SK-N-MC (cell line): ENCODE results near the gene USP47.
A peak's percentile ranks its signal among the peaks of the same experiment; 100 is the strongest.

ENCODE experiments used
- DNase-seq: peaks from one replicate; pipeline ENCODE4 v3.0.0-alpha.2; 2011; ENCODE audit warnings: low read depth, low spot score
- H3K27ac ChIP-seq: fragments of 200-600 bp; sonication (generic); 2 replicates; pipeline ENCODE4 v1.5.1; 2016; ENCODE audit warnings: mixed run types
- H3K36me3 ChIP-seq: fragments of 200-600 bp; sonication (generic); 2 replicates; pipeline ENCODE4 v1.6.1; 2017; ENCODE audit warnings: antibody characterized with exemption, low read length, mixed read lengths; ENCODE audit not compliant: insufficient read depth
- H3K4me3 ChIP-seq: fragments of 200-600 bp; sonication (generic); 2 replicates; pipeline ENCODE4 v1.5.1; 2016
- H3K9ac ChIP-seq: fragments of 200-600 bp; sonication (generic); 2 replicates; pipeline ENCODE4 v1.8.0; 2017; ENCODE audit warnings: mixed run types, mixed read lengths; ENCODE audit not compliant: insufficient read length
- H3K9me3 ChIP-seq: fragments of 200-600 bp; sonication (generic); 2 replicates; pipeline ENCODE4 v1.6.1; 2017; ENCODE audit warnings: low read depth, mild to moderate bottlenecking, antibody characterized with exemption, low read length, moderate library complexity, mixed read lengths
- EZH2 ChIP-seq: fragments of 200-600 bp; sonication (generic); IDR thresholded peaks from one replicate; pipeline ENCODE4 v1.6.1; 2017; ENCODE audit warnings: antibody characterized with exemption
- FOXP2 ChIP-seq: optimal IDR thresholded peaks from 2 replicates; pipeline ENCODE3; 2011; ENCODE audit warnings: mild to moderate bottlenecking, moderate library complexity; ENCODE audit not compliant: insufficient read depth; ENCODE audit errors: extremely low read length, control extremely low read depth
- POLR2AphosphoS5 ChIP-seq: IDR thresholded peaks from 2 replicates; pipeline ENCODE4 v1.6.1; 2012; ENCODE audit warnings: mild to moderate bottlenecking, low read depth, low read length, borderline replicate concordance

USP47 gene

GRCh38 chr11:11973361-11973800 lies 131.6 kb downstream of the USP47 start:
- H3K27ac ChIP-seq, result no peak overlapping the region
- TF ChIP-seq EZH2 (no peak), FOXP2 (no peak)
- no peaks in the 10 kb centered on the region for H3K9me3 ChIP-seq
- H3K9ac ChIP-seq, result no peak overlapping the region
- DNase-seq, result no peak
- H3K4me3 ChIP-seq, result no peak overlapping the region
- H3K36me3 ChIP-seq, result no peaks in the 10 kb centered on the region

GRCh38 chr11:11973866-11974265 lies 132.1 kb downstream of the USP47 start:
- H3K9ac ChIP-seq, result no peak overlapping the region
- no peak overlapping the region for H3K4me3 ChIP-seq
- no peak overlapping the region for H3K27ac ChIP-seq
- no peak for TF ChIP-seq FOXP2
- no peak for TF ChIP-seq POLR2AphosphoS5
- no peak for TF ChIP-seq EZH2
- H3K36me3 ChIP-seq, result no peaks in the 10 kb centered on the region
- H3K9me3 ChIP-seq, result no peaks in the 10 kb centered on the region
- no peak for DNase-seq

- no peaks in the 10 kb centered on the region for H3K36me3 ChIP-seq
- TF ChIP-seq POLR2AphosphoS5 (no peak), EZH2 (no peak), FOXP2 (no peak)
- H3K27ac ChIP-seq, result no peak overlapping the region
- no peaks in the 10 kb centered on the region for H3K9me3 ChIP-seq
- H3K9ac ChIP-seq, result no peak overlapping the region
- DNase-seq, result no peak
- H3K4me3 ChIP-seq, result no peak overlapping the region
These were observed 133.7 kb downstream of the USP47 start for GRCh38 chr11:11975201-11976092.

GRCh38 chr11:11976481-11977127 lies 134.8 kb downstream of the USP47 start:
- peak overlapping the region; percentile 19 for H3K4me3 ChIP-seq
- TF ChIP-seq POLR2AphosphoS5 (no peak), FOXP2 (no peak), EZH2 (no peak)
- no peaks in the 10 kb centered on the region for H3K9me3 ChIP-seq
- no peak for DNase-seq
- no peaks in the 10 kb centered on the region for H3K36me3 ChIP-seq
- H3K27ac ChIP-seq, result peak overlapping the region; percentile 40; the same call in 1 of the 2 replicates
- no peak overlapping the region for H3K9ac ChIP-seq

- Histone ChIP-seq H3K9me3 (no peaks in the 10 kb centered on the region), H3K9ac (no peak overlapping the region), H3K4me3 (peak overlapping the region; percentile 19), H3K36me3 (no peaks in the 10 kb centered on the region), H3K27ac (peak overlapping the region; percentile 40; the same call in 1 of the 2 replicates)
- no peak for TF ChIP-seq POLR2AphosphoS5
- no peak for TF ChIP-seq EZH2
- no peak for TF ChIP-seq FOXP2
- no peak for DNase-seq
These were observed 135.6 kb downstream of the USP47 start for GRCh38 chr11:11977206-11977938.

GRCh38 chr11:11978098-11978637 lies 136.4 kb downstream of the USP47 start:
- DNase-seq, result no peak
- Histone ChIP-seq H3K9me3 (no peaks in the 10 kb centered on the region), H3K36me3 (no peaks in the 10 kb centered on the region), H3K4me3 (no peak overlapping the region), H3K9ac (no peak overlapping the region), H3K27ac (no peak overlapping the region)
- no peak for TF ChIP-seq EZH2
- no peak for TF ChIP-seq FOXP2
- TF ChIP-seq POLR2AphosphoS5, result no peak

GRCh38 chr11:11978792-11979487 lies 137.2 kb downstream of the USP47 start:
- no peak for TF ChIP-seq FOXP2
- no peak for TF ChIP-seq EZH2
- TF ChIP-seq POLR2AphosphoS5, result no peak
- H3K9ac ChIP-seq, result no peak overlapping the region

GRCh38 chr11:11979488-11980117 lies 137.8 kb downstream of the USP47 start:
- H3K36me3 ChIP-seq, result no peaks in the 10 kb centered on the region
- DNase-seq, result no peak
- TF ChIP-seq POLR2AphosphoS5, result no peak; the same call in 1 of the 2 replicates
- no peak for TF ChIP-seq FOXP2
- TF ChIP-seq EZH2, result no peak

More at GRCh38 chr11:11978792-11979487, 137.2 kb downstream of the USP47 start:
- Histone ChIP-seq H3K36me3 (no peaks in the 10 kb centered on the region), H3K9me3 (no peaks in the 10 kb centered on the region), H3K4me3 (peak overlapping the region; percentile 40), H3K27ac (peak overlapping the region; percentile 84)
- DNase-seq, result no peak

More at GRCh38 chr11:11979488-11980117, 137.8 kb downstream of the USP47 start:
- no peaks in the 10 kb centered on the region for H3K9me3 ChIP-seq
- H3K4me3 ChIP-seq, result peak overlapping the region; percentile 40
- H3K27ac ChIP-seq, result peak overlapping the region; percentile 84
- no peak overlapping the region for H3K9ac ChIP-seq
